OCI-M2 (cell line): ENCODE results near the gene HLX.

Experiments used
- DNase-seq: peaks from one replicate; lab custom pipeline; 2025; ENCODE audit not compliant: unreplicated experiment; lab: John Stamatoyannopoulos, UW

HLX gene

DNA sequence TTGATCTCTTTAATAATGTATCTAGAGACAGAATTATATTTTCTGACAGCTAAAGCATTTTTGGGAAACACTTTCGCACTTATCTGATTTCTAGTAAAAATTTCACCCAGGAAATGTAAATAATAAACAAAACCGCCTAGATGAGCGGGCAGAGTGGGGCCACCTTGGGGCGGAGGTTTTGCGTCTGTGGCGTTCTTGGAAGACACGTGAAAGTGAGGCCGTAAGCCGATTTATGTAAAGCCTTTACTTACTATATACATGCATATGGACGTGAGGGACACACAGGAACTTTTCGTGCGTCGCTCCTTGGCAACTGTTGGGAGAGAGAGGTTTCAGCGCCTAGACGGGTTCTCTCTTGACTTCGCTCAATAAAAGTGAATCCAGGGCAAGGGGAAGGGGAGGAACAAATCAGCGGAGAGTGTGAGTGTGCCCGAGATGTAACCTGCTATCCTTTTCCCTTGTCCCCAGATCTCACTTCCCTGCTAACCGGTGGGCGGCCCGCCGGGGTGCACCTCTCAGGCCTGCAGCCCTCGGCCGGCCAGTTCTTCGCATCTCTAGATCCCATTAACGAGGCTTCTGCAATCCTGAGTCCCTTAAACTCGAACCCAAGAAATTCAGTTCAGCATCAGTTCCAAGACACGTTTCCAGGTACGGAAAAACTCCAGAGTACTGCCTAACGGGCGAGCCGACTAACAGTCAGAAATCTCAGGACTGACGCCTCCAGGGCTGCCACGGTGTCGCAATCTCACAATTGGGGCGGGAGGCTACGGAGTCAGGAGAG, 1.7 kb downstream of the HLX start:
- DNase-seq, result no peak

DNA sequence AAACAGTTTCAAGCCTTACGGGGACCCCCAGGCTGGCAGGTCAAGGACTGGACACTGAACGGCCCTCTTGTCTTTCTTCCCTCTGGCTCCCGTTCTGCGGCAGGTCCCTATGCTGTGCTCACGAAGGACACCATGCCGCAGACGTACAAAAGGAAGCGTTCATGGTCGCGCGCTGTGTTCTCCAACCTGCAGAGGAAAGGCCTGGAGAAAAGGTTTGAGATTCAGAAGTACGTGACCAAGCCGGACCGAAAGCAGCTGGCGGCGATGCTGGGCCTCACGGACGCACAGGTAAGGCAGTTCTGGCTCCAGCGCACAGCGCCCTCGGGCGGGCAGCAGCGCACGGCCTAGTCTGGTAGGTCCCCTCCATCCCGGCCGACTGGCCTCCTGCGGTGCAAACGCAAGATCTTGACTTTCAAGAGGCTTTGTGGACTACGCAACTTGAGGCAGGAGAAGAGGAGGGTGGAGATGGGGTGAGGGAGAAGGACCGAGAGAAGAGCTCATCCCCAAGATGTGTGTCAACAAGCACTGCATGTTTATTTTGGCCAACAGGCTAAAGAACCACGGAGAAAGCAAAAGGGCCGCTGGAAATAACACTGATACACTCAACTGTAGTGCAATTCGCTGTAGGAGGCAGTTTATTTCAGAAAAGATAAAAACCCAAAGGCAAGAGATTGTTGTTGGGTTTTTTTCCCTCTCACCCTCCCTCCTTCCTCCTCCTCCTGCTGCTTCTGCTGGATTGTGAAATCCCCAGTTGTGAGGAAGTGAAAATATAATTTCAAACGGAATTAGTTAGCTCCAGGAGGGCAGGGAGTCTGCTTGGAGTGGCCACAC, 3.0 kb downstream of the HLX start:
- DNase-seq, result no peak

DNA sequence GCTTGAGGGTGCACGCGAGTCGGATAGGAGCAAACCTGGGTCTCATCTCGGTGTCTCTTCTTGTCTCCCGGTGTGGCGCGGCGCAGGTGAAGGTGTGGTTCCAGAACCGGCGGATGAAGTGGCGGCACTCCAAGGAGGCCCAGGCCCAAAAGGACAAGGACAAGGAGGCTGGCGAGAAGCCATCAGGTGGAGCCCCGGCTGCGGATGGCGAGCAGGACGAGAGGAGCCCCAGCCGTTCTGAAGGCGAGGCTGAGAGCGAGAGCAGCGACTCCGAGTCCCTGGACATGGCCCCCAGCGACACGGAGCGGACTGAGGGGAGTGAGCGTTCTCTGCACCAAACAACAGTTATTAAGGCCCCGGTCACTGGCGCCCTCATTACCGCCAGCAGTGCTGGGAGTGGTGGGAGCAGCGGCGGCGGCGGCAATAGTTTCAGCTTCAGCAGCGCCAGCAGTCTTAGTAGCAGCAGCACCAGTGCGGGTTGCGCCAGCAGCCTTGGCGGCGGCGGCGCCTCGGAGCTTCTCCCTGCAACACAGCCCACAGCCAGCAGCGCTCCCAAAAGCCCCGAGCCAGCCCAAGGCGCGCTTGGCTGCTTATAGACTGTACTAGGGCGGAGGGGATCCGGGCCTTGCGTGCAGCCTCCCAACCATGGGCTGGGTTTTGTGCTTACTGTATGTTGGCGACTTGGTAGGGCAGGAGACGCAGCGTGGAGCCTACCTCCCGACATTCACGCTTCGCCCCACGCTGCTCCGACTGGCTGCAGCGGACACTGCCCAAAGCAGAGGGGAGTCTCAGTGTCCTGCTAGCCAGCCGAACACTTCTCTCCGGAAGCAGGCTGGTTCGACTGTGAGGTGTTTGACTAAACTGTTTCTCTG, 5.1 kb downstream of the HLX start:
- DNase-seq, result no peak

GRCh38 chr1:220884981-220885918, 6.0 kb downstream of the HLX start:
- no peak for DNase-seq

DNA sequence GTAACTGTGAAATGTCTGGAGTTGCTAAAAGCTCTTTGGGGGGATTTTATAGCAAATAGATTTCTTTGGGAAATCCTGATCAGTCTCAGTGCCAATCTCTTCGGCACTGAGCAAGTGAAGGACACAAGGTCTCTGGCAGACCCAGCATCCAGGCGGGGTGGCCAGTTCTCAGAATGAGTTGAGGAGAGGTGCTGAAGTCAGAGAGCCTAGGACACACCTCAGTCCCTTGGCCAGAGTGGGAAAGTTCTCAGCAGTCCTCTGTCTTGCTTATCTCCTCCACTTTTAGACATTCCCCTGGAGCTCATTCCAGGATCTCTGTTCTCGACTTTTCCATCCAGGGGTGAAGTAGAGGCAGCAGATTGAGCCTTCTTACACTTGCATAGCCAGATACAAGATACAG, 6.7 kb downstream of the HLX start:
- DNase-seq, result no peak

- no peak for DNase-seq
Measured at GRCh38 chr1:220886470-220887201, 7.4 kb downstream of the HLX start.

DNA sequence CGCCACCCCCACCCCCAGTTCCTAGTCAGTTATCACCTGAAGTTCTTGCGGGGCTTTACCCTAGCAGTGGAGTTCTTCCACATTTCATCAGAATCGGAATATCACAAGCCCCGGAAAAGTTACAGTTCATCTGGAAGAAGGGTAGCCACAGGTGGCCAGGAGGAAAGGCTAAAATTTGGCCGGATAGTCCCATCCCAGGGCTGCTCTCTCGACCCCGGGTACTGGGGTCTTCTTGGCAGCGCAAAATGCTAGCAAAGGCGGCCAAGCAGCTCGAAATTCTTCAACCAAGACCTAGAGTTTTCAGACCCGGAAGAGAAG, 7.9 kb downstream of the HLX start:
- DNase-seq, result no peak

GRCh38 chr1:220887520-220888416, 8.5 kb downstream of the HLX start:
- no peak for DNase-seq

GRCh38 chr1:220888417-220888986, 9.3 kb downstream of the HLX start:
- DNase-seq, result no peak

- DNase-seq, result no peak
Measured at GRCh38 chr1:220889333-220889732, 10.1 kb downstream of the HLX start.

DNA sequence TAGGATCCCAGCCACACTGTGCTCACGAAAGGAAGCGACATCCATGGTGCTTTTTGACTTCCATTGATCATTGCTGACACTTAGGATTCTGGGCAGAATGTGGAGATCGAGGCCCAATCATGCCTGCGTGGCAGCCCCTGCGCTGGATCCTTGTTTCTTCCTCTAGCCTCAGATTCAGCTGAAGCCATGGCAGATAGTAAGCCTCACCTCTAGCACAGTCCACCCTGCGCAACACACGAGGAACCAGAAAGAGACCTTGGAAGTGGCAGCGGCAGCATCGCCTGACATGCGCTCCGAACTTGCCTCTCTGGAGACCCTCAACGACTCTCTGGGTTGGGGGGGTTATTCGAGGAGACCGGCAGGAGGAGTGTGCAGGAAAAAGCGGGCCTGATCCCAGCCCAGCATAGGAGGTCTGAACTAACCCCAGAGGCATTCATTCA, 10.6 kb downstream of the HLX start:
- DNase-seq, result no peak

DNA sequence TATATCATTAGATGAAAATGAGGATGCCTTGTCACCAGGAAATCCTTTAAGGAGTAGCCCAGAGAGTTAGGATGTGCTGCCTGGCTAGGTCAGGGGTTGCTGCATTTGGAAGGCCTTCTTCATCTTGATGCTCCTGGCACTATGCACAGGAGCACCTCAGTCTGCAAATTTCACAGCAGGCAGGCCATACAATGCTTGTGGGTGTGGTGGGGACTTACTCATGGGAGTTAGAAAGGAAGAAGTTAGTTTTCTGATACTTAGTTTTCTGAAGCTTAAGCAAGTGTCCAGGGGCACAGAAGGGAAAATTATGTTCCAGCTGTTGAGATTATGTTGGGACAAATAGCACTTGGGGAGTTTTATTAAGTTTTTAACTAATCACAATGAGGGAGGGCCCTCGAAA, 11.4 kb downstream of the HLX start:
- no peak for DNase-seq

- DNase-seq, result no peak
Measured at GRCh38 chr1:220891224-220892085, 12.2 kb downstream of the HLX start.

DNA sequence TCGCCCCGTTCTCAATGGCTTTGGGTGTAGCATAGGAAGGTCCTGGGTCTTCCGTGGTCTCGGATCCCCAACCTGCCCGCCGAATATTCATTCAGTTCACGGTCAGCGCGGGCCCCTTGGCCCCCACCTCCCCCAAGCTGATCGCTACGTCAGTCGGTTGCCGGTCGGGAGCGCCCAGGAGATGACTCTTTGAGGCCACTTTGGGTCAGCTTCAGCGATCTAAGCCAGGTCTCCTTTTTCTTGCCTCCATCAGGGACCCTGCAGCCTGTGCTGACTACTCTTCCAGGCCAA, 12.8 kb downstream of the HLX start:
- DNase-seq, result no peak

GRCh38 chr1:220892997-220893700, 13.9 kb downstream of the HLX start:
- DNase-seq, result no peak

GRCh38 chr1:220893701-220894024, 14.4 kb downstream of the HLX start:
- DNase-seq, result no peak
